ENCODE data around the gene PRKCZ. TPM values are rescaled to one million over a fixed set of nuclear protein-coding genes. Genes with fewer than 3 reads are reported as not detected.

PRKCZ gene
- polyA plus RNA-seq, 3 donors, result 0.74 to 1.9 (median 1.4) TPM

DNA sequence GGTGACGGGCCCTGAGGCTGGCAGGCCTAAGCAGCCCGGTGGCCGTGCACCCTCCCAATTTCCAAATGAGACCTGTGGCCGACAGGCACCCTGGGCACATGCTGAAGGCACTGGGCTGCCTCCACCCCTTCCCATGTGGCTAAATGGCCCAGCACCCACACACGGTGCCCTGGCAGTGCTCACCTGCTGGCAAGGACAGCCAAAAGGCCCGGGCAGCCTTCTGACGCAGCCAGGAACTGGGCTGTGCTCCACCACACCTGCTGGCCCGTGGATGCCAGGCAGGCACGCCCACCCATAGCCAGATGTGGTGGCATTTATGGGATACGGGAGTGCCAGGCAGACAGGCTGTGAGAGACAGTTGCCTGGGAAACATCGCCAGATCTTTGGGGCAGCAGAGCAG lies 148.4 kb downstream of the PRKCZ start:
- peak overlapping the region; percentile 27 for H3K9ac ChIP-seq (ENCODE audit: insufficient read depth, low read length, poor library complexity, severe bottlenecking)
- Mint-ChIP-seq H3K27me3 (ENCODE audit: low read depth in 3 of 3) (peaks cover 0 to 5% (median 1%) of the 10 kb centered on the region in 3 donors), H3K9me3 (no peaks in the 10 kb centered on the region), H3K36me3 (no peaks in the 10 kb centered on the region), H3K27ac (peak overlapping the region in 6 of 7 donors; percentile 25 to 86 (median 60)), H3K4me1 (peaks cover 17% of the 10 kb centered on the region), H3K4me3 (no peak overlapping the region)
- H2AFZ ChIP-seq (ENCODE audit: insufficient read depth, low read depth, low read length, poor library complexity, severe bottlenecking), result peak overlapping the region; percentile 80
- TF ChIP-seq, protein P1, sequence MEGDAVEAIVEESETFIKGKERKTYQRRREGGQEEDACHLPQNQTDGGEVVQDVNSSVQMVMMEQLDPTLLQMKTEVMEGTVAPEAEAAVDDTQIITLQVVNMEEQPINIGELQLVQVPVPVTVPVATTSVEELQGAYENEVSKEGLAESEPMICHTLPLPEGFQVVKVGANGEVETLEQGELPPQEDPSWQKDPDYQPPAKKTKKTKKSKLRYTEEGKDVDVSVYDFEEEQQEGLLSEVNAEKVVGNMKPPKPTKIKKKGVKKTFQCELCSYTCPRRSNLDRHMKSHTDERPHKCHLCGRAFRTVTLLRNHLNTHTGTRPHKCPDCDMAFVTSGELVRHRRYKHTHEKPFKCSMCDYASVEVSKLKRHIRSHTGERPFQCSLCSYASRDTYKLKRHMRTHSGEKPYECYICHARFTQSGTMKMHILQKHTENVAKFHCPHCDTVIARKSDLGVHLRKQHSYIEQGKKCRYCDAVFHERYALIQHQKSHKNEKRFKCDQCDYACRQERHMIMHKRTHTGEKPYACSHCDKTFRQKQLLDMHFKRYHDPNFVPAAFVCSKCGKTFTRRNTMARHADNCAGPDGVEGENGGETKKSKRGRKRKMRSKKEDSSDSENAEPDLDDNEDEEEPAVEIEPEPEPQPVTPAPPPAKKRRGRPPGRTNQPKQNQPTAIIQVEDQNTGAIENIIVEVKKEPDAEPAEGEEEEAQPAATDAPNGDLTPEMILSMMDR (IDR thresholded peaks at IDR 0.05), result no peak
- H3K79me2 ChIP-seq (ENCODE audit: insufficient read depth, low read length), result no peaks in the 10 kb centered on the region
- H3K4me1 ChIP-seq (ENCODE audit: control insufficient read depth in 1 of 2, insufficient read depth in 2 of 2, low read length in 2 of 2), result peaks cover 30 to 34% of the 10 kb centered on the region in 2 donors
- no peaks in the 10 kb centered on the region for H4K20me1 ChIP-seq (ENCODE audit: insufficient read depth, low read length)
- 92% methylated on average over 11 of the region's 11 CpGs for WGBS (ENCODE audit: insufficient coverage)
- H3K27ac ChIP-seq (ENCODE audit: low read depth in 1 of 2, low read length in 2 of 2), result peak overlapping the region; percentile 31 to 51
- DNase-seq, result no peak
- no peaks in the 10 kb centered on the region for H3K27me3 ChIP-seq (ENCODE audit: control insufficient read depth in 2 of 2, insufficient read depth in 2 of 2, low read length in 2 of 2)
- no peak overlapping the region for H3K4me2 ChIP-seq (replicated peaks; ENCODE audit: extremely low read depth, low read length, poor library complexity, severe bottlenecking)
- no peak overlapping the region for H3K4me3 ChIP-seq (replicated peaks in 1 of 3; ENCODE audit: low read depth in 2 of 3, low read length in 3 of 3)
- no peaks in the 10 kb centered on the region for H3K9me3 ChIP-seq (replicated peaks in 1 of 2; ENCODE audit: control insufficient read depth in 1 of 2, insufficient read depth in 1 of 2, low read length in 2 of 2)
- H3K36me3 ChIP-seq (replicated peaks in 1 of 2; ENCODE audit: control insufficient read depth in 1 of 2, insufficient read depth in 2 of 2, low read length in 2 of 2), result no peaks in the 10 kb centered on the region
- intact Hi-C loops (cut with micrococcal nuclease), result loop anchor here (5.0 to 10.0 kb wide), 4 partner anchors 114 to 389 kb away; partner anchors contain the start of gene PRXL2B (in 1 of the 2)

DNA sequence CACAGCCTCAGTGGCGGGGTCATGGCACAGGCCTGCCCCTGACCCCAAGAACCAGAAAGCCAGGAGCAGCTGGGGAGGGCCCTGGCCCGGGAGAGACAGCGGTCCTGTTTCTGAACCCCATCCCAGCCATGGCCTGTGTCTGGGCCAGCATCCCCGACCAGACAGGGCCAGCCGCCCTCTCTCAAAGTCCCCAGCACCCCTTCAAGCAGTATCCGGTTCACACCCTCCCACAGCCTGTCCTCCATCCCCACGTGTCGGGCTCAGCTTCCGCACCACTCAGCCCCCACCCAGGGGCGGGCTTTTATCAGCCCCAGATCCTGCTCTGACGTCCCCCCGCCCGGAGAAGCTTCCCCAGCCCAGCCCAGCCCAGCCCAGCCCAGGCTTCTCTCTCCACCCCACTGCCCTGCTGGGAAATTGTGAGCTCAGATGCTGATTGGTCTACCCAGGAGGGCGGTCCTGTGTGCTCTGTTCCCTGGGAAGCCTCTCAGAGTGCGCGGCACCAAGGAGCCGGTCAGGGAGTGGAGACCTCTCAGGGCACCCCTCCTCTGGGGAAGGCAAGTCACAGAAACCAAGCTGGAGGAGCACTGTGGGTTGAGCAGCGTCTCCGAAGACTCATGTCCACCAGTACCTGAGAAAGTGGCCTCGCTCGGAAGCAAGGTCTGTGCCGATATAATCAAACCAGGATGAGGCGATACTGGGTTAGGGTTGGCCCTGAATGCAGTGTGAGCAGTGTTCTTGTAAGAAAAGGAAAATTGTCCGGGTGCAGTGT lies 149.0 kb downstream of the PRKCZ start:
- 9% methylated on average over 23 of the region's 24 CpGs for WGBS (ENCODE audit: insufficient coverage)
- Histone ChIP-seq H3K79me2 (ENCODE audit: insufficient read depth, low read length) (no peaks in the 10 kb centered on the region), H3K9ac (ENCODE audit: insufficient read depth, low read length, poor library complexity, severe bottlenecking) (peak overlapping the region; percentile 37), H3K27ac (ENCODE audit: low read depth in 1 of 2, low read length in 2 of 2) (peak overlapping the region; percentile 31 to 58), H3K27me3 (ENCODE audit: control insufficient read depth in 2 of 2, insufficient read depth in 2 of 2, low read length in 2 of 2) (no peaks in the 10 kb centered on the region), H3K9me3 (replicated peaks in 1 of 2; ENCODE audit: control insufficient read depth in 1 of 2, insufficient read depth in 1 of 2, low read length in 2 of 2) (no peaks in the 10 kb centered on the region), H3K36me3 (replicated peaks in 1 of 2; ENCODE audit: control insufficient read depth in 1 of 2, insufficient read depth in 2 of 2, low read length in 2 of 2) (no peaks in the 10 kb centered on the region), H3K4me1 (ENCODE audit: control insufficient read depth in 1 of 2, insufficient read depth in 2 of 2, low read length in 2 of 2) (peaks cover 29 to 33% of the 10 kb centered on the region in 2 donors), H4K20me1 (ENCODE audit: insufficient read depth, low read length) (no peaks in the 10 kb centered on the region), H3K4me2 (replicated peaks; ENCODE audit: extremely low read depth, low read length, poor library complexity, severe bottlenecking) (peak overlapping the region; percentile 95), H2AFZ (ENCODE audit: insufficient read depth, low read depth, low read length, poor library complexity, severe bottlenecking) (peak overlapping the region; percentile 80), H3K4me3 (replicated peaks in 1 of 3; ENCODE audit: low read depth in 2 of 3, low read length in 3 of 3) (peak overlapping the region; percentile 7 to 77 (median 40))
- DNase-seq, result peak; percentile 84 to 88 (median 86)
- intact Hi-C loops (cut with micrococcal nuclease), result loop anchor here (5.0 to 10.0 kb wide), 4 partner anchors 113 to 388 kb away; partner anchors contain the start of gene PRXL2B (in 1 of the 2)
- Mint-ChIP-seq H3K27ac (peak overlapping the region; percentile 74 to 90 (median 86)), H3K27me3 (ENCODE audit: low read depth in 3 of 3) (peaks cover 0 to 5% (median 3%) of the 10 kb centered on the region in 3 donors), H3K4me1 (peaks cover 17% of the 10 kb centered on the region), H3K4me3 (peak overlapping the region; percentile 85 to 92), H3K9me3 (no peaks in the 10 kb centered on the region), H3K36me3 (no peaks in the 10 kb centered on the region)
- TF ChIP-seq, protein P1 (IDR thresholded peaks at IDR 0.05), result no peak
